Mucosa of rectum (tissue), 2 donors: ENCODE measurements around the gene MFAP3.
A peak's percentile ranks its signal among the peaks of the same experiment; 100 is the strongest.
"Not testable (repeated sequence)": the region's sequence is repeated elsewhere in the genome, so short reads cannot be mapped to it uniquely, and the experiment has no call there.

Experiments used
- H3K27ac ChIP-seq, 2 donors: one replicate each; pipeline ENCODE4 v1.7.0; 2013; ENCODE audit warnings: inconsistent platforms in 2 of 2, low read depth in 2 of 2, low read length in 2 of 2
- H3K27me3 ChIP-seq, 2 donors: one replicate each; pipeline ENCODE4 v1.7.0; 2013; ENCODE audit warnings: low read length in 2 of 2; ENCODE audit not compliant: control insufficient read depth in 2 of 2, insufficient read depth in 2 of 2
- H3K36me3 ChIP-seq, 2 donors: one replicate each; pipeline ENCODE4 v1.7.0; 2013; ENCODE audit warnings: low read length in 2 of 2; ENCODE audit not compliant: control insufficient read depth in 2 of 2, insufficient read depth in 2 of 2
- H3K4me1 ChIP-seq, 2 donors: one replicate each; pipeline ENCODE4 v1.7.0; 2013; ENCODE audit warnings: low read length in 2 of 2, mild to moderate bottlenecking in 1 of 2; ENCODE audit not compliant: control insufficient read depth in 2 of 2, insufficient read depth in 2 of 2
- H3K4me3 ChIP-seq, 2 donors: one replicate each; pipeline ENCODE4 v1.7.0; 2013; ENCODE audit warnings: low read length in 2 of 2
- H3K9ac ChIP-seq, 2 donors: one replicate each; pipeline ENCODE4 v1.7.0; 2013; ENCODE audit warnings: low read length in 2 of 2, low read depth in 1 of 2, mild to moderate bottlenecking in 1 of 2
- H3K9me3 ChIP-seq, 2 donors: one replicate each; pipeline ENCODE4 v1.7.0; 2013; ENCODE audit warnings: low read length in 2 of 2; ENCODE audit not compliant: control insufficient read depth in 2 of 2
- donor health status: healthy.
- donor health status: Normal muscosa, but diverticular disease.

MFAP3 gene

GRCh38 chr5:154065971-154066370 is 27.2 kb downstream of the MFAP3 start:
- H3K4me1 ChIP-seq = peaks cover 0 to 2% of the 10 kb centered on the region in 2 donors
- H3K9me3 ChIP-seq = no peaks in the 10 kb centered on the region

GRCh38 chr5:154069854-154070253 is 31.1 kb downstream of the MFAP3 start:
- not testable (repeated sequence) for H3K4me3 ChIP-seq, H3K27me3 ChIP-seq, H3K9ac ChIP-seq, H3K27ac ChIP-seq, H3K36me3 ChIP-seq, H3K9me3 ChIP-seq, H3K4me1 ChIP-seq

More at GRCh38 chr5:154065971-154066370, 27.2 kb downstream of the MFAP3 start:
- Histone ChIP-seq H3K9ac (no peak overlapping the region), H3K4me3 (no peak overlapping the region), H3K27ac (no peak overlapping the region), H3K27me3 (no peaks in the 10 kb centered on the region), H3K36me3 (no peaks in the 10 kb centered on the region)

- Histone ChIP-seq H3K9me3 (no peaks in the 10 kb centered on the region), H3K4me3 (peak overlapping the region in 1 of 2 donors; percentile 6), H3K4me1 (peaks cover 0 to 2% of the 10 kb centered on the region in 2 donors), H3K36me3 (no peaks in the 10 kb centered on the region), H3K27me3 (no peaks in the 10 kb centered on the region), H3K9ac (peak overlapping the region in 1 of 2 donors; percentile 7), H3K27ac (no peak overlapping the region)
Measured at GRCh38 chr5:154071799-154072413, 33.1 kb downstream of the MFAP3 start.

GRCh38 chr5:154072414-154073171 is 33.8 kb downstream of the MFAP3 start:
- H3K27me3 ChIP-seq = no peaks in the 10 kb centered on the region
- peak overlapping the region in 1 of 2 donors; percentile 6 for H3K4me3 ChIP-seq
- H3K4me1 ChIP-seq = peaks cover 0 to 2% of the 10 kb centered on the region in 2 donors
- H3K36me3 ChIP-seq = no peaks in the 10 kb centered on the region
- peak overlapping the region in 1 of 2 donors; percentile 7 for H3K9ac ChIP-seq
- H3K27ac ChIP-seq = no peak overlapping the region
- no peaks in the 10 kb centered on the region for H3K9me3 ChIP-seq

- H3K4me3 ChIP-seq = no peak overlapping the region
- no peak overlapping the region for H3K9ac ChIP-seq
- H3K27me3 ChIP-seq = no peaks in the 10 kb centered on the region
- H3K36me3 ChIP-seq = no peaks in the 10 kb centered on the region
- H3K4me1 ChIP-seq = no peaks in the 10 kb centered on the region
- no peaks in the 10 kb centered on the region for H3K9me3 ChIP-seq
- H3K27ac ChIP-seq = no peak overlapping the region
Measured at GRCh38 chr5:154076240-154076922, 37.6 kb downstream of the MFAP3 start.

GRCh38 chr5:154077696-154078095 is 38.9 kb downstream of the MFAP3 start:
- H3K27ac ChIP-seq = no peak overlapping the region
- H3K9ac ChIP-seq = no peak overlapping the region
- H3K27me3 ChIP-seq = no peaks in the 10 kb centered on the region
- no peaks in the 10 kb centered on the region for H3K4me1 ChIP-seq
- H3K36me3 ChIP-seq = no peaks in the 10 kb centered on the region
- H3K9me3 ChIP-seq = no peaks in the 10 kb centered on the region
- no peak overlapping the region for H3K4me3 ChIP-seq

- no peaks in the 10 kb centered on the region for H3K36me3 ChIP-seq
- H3K27ac ChIP-seq = no peak overlapping the region
- no peaks in the 10 kb centered on the region for H3K9me3 ChIP-seq
- no peaks in the 10 kb centered on the region for H3K4me1 ChIP-seq
- no peaks in the 10 kb centered on the region for H3K27me3 ChIP-seq
- no peak overlapping the region for H3K9ac ChIP-seq
- no peak overlapping the region for H3K4me3 ChIP-seq
Measured at GRCh38 chr5:154078272-154078671, 39.5 kb downstream of the MFAP3 start.

GRCh38 chr5:154081246-154081645 is 42.5 kb downstream of the MFAP3 start:
- Histone ChIP-seq H3K4me3 (no peak overlapping the region), H3K27ac (no peak overlapping the region), H3K27me3 (no peaks in the 10 kb centered on the region), H3K9ac (no peak overlapping the region), H3K9me3 (no peaks in the 10 kb centered on the region), H3K36me3 (no peaks in the 10 kb centered on the region), H3K4me1 (no peaks in the 10 kb centered on the region)

GRCh38 chr5:154084062-154084639 is 45.4 kb downstream of the MFAP3 start:
- Histone ChIP-seq H3K4me1 (no peaks in the 10 kb centered on the region), H3K27me3 (no peaks in the 10 kb centered on the region), H3K4me3 (no peak overlapping the region), H3K9me3 (no peaks in the 10 kb centered on the region), H3K9ac (no peak overlapping the region), H3K27ac (no peak overlapping the region), H3K36me3 (no peaks in the 10 kb centered on the region)

GRCh38 chr5:154086146-154086545 is 47.4 kb downstream of the MFAP3 start:
- Histone ChIP-seq H3K9ac (no peak overlapping the region), H3K36me3 (no peaks in the 10 kb centered on the region), H3K27ac (no peak overlapping the region), H3K27me3 (no peaks in the 10 kb centered on the region), H3K4me3 (no peak overlapping the region), H3K4me1 (no peaks in the 10 kb centered on the region), H3K9me3 (no peaks in the 10 kb centered on the region)
